Cardiac fibroblast (primary cell): Measurements from ENCODE around the gene IER2.
A peak's percentile ranks its signal among the peaks of the same experiment; 100 is the strongest.
"Not testable (repeated sequence)": the region's sequence is repeated elsewhere in the genome, so short reads cannot be mapped to it uniquely, and the experiment has no call there.

Experiments
- DNase-seq, 2 donors: peaks; one replicate each; pipeline versions ENCODE4 v3.0.0 to v3.0.0-alpha.2; 2010; ENCODE audit warnings: low read depth in 2 of 2
- H3K4me3 ChIP-seq, 2 donors: replicated peaks in 1 of 2; 1 replicate in 1 of 2; 2 replicates in 1 of 2; pipeline ENCODE4 v1.5.1; 2011; ENCODE audit warnings: low read depth in 2 of 2, low read length in 2 of 2, mild to moderate bottlenecking in 2 of 2, moderate library complexity in 1 of 2
- CTCF ChIP-seq: IDR thresholded peaks from one replicate; pipeline ENCODE4 v1.5.1; 2011; ENCODE audit warnings: low read depth, mild to moderate bottlenecking, low read length, inconsistent platforms

IER2 gene

GRCh38 chr19:13169769-13170168 lies 19.6 kb downstream of the IER2 start:
- no peak for TF ChIP-seq CTCF
- peak; percentile 18 to 51 for DNase-seq
- no peak overlapping the region for H3K4me3 ChIP-seq

GRCh38 chr19:13171146-13171545 lies 20.9 kb downstream of the IER2 start:
- TF ChIP-seq CTCF, result no peak
- no peak overlapping the region for H3K4me3 ChIP-seq
- no peak for DNase-seq

- DNase-seq, result peak; percentile 82 to 87
- no peak for TF ChIP-seq CTCF
- H3K4me3 ChIP-seq, result no peak overlapping the region
Observed at GRCh38 chr19:13172346-13173138, 22.3 kb downstream of the IER2 start.

- no peak for DNase-seq
- no peak overlapping the region for H3K4me3 ChIP-seq
- no peak for TF ChIP-seq CTCF
Observed at GRCh38 chr19:13173139-13173737, 23.0 kb downstream of the IER2 start.

- DNase-seq, result no peak
- H3K4me3 ChIP-seq, result no peak overlapping the region
- no peak for TF ChIP-seq CTCF
Observed at GRCh38 chr19:13176345-13176744, 26.1 kb downstream of the IER2 start.

- not testable (repeated sequence) for DNase-seq
Observed at GRCh38 chr19:13177584-13177983, 27.4 kb downstream of the IER2 start.

GRCh38 chr19:13178291-13178690 lies 28.1 kb downstream of the IER2 start:
- H3K4me3 ChIP-seq, DNase-seq: not testable (repeated sequence)

More at GRCh38 chr19:13177584-13177983, 27.4 kb downstream of the IER2 start:
- not testable (repeated sequence) for H3K4me3 ChIP-seq
